Gastrocnemius medialis (tissue), 4 donors: ENCODE data around the gene PLA2G2F.

Source experiments
- CTCF ChIP-seq, 5 experiments: fragments of 450-650 bp in 3 of 5; fragments of 200-600 bp in 2 of 5; sonication (generic) in 2 of 5; IDR thresholded peaks in 4 of 5; conservative IDR thresholded peaks in 1 of 5; 1 replicate in 4 of 5; 2 replicates in 1 of 5; pipeline ENCODE4 v1.5.1; 2016 to 2019; ENCODE audit warnings: antibody characterized with exemption in 5 of 5, mild to moderate bottlenecking in 3 of 5, moderate library complexity in 3 of 5
- POLR2A ChIP-seq, 2 donors: fragments of 450-650 bp; IDR thresholded peaks; one replicate each; pipeline ENCODE4 v1.6.1; 2017; ENCODE audit warnings: antibody characterized with exemption in 2 of 2, mild to moderate bottlenecking in 2 of 2, moderate library complexity in 2 of 2

DNA sequence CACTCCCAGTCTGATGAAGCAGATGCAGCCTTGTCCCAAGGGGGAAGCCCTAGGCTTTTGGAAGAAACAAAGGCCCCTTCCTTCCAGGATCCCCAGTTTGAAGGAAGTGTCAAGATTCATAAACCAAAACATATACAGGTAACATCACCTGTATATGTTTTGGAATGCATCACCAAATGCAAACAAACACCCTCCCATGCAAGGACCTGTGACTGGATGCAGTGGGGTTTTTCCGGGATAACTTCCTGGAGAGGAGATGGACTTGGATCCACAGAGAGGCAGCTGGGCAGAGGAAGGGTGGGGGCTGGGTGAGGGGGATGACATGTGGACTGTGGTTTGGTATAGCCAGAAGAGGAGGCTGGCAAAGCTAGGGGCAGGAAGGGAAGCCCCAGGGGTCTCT lies 1.5 kb upstream of the PLA2G2F start:
- no peak for TF ChIP-seq CTCF (IDR thresholded peaks at IDR 0.05 in 4 of 5, conservative IDR thresholded peaks at IDR 0.05 in 1 of 5)
- no peak for TF ChIP-seq POLR2A (IDR thresholded peaks at IDR 0.05)
